GM23248 (cell line): ENCODE data around the gene MTFR1L.

Source experiments
- EZH2 ChIP-seq: fragments of 200-600 bp; sonication (generic); IDR thresholded peaks from 2 replicates; pipeline ENCODE4 v1.6.1; 2018; ENCODE audit warnings: antibody characterized with exemption, mild to moderate bottlenecking; ENCODE audit not compliant: insufficient read depth, poor library complexity, severe bottlenecking
- EZH2phosphoT487 ChIP-seq: fragments of 200-600 bp; sonication (generic); IDR thresholded peaks from 2 replicates; pipeline ENCODE4 v1.6.1; 2018; ENCODE audit warnings: antibody characterized with exemption, moderate library complexity, mild to moderate bottlenecking, low read depth; ENCODE audit not compliant: insufficient read depth

DNA sequence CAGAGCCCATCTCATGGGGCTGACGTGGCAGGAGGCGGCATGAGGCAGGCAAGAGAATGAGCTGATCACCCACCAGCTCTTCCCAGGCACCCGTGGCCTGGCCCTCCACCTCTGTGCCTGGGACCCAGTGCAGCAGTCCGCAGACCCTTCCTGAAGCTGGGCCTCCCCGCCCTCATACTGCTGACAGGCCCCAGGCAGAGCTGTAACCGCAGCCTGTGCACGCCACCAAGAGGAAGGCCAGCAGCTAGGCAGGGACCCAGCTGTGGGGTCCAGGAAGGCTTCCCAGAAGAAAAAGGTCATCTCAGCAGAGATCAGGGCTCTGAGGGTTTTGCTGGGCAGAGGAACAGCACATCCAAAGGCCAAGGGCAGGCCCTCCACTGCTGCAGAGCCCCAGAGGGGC is 9.8 kb upstream of the MTFR1L start:
- no peak for TF ChIP-seq EZH2phosphoT487
- TF ChIP-seq EZH2: no peak
